GM18508 (cell line): ENCODE results near the gene SLC25A13.

Experiments used
- ATAC-seq: cut with Tn5 transposase; IDR thresholded peaks from one replicate; pipeline ENCODE4 v1.9.1; 2021; ENCODE audit warnings: moderate number of reproducible peaks; ENCODE audit not compliant: insufficient read depth, unreplicated experiment

The SLC25A13 gene

GRCh38 chr7:96246919-96247318 is 75.0 kb downstream of the SLC25A13 start:
- no peak for ATAC-seq

DNA sequence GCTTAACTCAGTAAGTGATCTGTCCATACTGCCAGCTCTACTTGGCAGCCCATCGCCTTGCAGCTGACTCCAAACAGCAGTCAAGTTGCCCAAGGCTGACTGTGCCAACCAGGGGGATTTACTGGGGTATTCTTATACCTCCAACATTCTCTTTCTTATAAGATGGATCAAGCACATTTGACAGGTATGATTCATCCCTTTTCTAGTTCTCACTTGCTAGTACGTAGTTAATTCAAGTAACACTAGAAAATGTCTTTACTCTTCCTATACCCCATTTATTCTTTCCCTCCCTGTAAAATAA is 77.0 kb downstream of the SLC25A13 start:
- no peak for ATAC-seq

DNA sequence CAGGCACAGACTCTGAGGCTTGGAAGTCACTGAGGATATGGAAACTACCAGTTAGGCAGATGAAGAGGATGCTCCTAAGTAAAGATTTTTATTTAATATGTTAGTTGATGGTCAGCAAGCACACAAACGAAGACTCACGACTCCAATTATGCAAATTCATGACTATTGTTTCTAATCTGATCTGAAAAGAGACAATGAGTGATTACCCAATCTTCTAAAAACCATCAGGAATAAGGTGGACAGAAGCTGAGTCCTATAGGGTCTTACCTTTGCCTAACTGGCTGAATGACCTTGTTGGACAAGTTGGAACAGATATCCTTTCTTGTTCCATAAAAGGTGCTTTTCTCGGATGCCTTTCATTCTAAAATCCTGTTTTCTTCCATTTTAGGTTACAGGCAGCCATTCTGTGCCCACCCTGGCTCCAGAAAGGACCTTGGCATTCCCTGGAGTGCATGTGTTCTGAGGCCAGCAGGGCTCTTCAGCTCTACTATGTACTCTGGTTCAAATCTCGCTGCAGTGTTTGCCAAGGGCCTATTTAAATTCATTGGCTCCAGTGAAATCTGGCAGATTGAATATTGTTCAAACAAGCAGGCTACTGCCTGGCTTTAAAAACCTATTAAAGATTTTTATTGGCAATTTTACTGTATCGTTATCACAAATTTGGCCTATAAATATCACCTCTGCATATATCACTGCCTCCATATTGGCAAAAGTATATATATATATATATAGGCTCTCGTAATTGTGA is 77.5 kb downstream of the SLC25A13 start:
- ATAC-seq: no peak

DNA sequence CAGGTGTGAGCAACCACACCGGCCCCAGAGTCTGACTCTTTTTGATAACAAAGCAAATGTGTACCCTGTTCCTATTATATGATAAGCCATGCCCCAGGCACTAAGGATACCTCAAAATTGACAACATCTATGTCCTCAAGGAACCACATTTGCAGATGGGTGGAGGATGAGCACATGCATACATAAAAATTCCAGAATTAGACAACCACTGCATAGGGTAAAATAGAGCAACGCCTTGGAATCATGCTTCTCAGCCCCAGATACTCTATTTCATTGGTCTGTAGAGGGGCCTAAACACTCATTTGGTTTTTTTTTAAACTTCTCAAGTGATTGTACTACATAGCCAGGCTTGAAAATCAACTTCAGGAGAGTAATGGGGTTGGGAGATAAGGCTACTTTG is 78.7 kb downstream of the SLC25A13 start:
- no peak for ATAC-seq

DNA sequence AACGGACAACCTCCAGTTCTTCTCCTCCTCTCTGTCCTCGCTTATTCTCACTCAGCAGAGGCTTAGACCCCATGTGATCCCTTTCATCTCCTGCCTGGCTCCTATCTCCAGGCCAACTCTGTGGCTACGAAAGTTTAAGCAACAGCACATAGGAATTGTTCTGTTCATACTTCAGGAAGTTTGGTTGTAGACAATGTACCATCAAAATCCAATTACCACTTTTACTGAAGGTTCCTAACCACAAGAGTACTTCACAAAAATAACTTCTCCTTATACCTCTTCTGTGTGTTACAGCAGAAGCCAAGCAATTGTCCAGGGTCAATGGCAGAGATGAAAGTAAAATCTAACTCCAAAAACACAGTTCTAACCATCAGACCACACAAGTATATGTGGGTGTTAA is 80.0 kb downstream of the SLC25A13 start:
- ATAC-seq: no peak

DNA sequence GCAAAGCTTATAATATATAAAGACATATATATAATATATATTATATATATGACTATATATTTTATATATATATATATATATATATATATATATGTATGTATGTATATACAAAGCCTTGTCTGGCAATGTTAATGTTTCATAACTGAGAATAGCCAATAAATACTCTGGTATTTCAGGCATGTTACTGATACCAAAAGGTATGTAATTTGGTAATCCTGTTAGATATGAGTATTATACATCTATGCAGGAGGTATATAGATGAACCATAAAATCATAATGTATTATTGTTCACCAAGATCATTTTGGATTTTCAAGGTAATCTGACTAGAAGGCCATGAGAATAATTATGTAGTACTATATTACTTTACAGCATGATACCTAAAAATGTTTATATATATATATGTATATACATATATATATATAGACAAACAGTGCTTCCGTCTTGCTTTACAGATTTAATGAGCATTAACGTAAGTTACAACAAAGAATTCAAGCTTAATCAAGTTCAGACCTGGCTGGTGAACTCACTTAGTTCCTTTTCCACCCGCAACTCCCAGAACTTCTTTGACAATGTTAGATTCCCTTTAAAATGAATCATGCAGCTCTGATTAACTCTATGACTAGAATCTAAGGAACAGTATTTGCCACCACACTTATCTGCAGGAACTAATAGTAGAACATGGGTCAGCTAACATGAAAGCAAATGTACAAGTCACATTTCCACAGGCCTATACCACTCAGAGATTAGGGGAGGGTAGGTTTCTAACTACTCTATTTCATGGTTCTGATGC is 82.7 kb downstream of the SLC25A13 start:
- ATAC-seq: no peak

GRCh38 chr7:96238474-96238873 is 83.4 kb downstream of the SLC25A13 start:
- no peak for ATAC-seq

DNA sequence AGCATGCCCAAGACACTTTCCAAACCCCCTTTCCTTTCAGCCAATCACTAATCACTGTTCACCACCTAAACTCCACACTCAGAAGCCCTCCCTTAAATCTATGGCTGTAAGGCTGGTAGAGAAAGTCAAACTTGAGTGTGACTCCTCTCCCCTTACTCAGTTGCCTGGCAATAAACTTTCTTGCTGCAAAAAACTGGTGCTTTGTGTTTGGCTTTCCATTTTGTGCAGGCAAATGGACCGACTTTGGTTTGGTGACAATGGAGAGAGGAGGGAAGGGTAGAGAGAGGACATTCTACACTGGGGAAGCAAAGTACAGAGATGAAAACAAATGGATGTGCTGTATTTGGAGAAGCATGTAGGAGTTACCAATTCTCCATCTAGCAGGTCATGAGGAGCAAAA is 84.9 kb downstream of the SLC25A13 start:
- no peak for ATAC-seq

DNA sequence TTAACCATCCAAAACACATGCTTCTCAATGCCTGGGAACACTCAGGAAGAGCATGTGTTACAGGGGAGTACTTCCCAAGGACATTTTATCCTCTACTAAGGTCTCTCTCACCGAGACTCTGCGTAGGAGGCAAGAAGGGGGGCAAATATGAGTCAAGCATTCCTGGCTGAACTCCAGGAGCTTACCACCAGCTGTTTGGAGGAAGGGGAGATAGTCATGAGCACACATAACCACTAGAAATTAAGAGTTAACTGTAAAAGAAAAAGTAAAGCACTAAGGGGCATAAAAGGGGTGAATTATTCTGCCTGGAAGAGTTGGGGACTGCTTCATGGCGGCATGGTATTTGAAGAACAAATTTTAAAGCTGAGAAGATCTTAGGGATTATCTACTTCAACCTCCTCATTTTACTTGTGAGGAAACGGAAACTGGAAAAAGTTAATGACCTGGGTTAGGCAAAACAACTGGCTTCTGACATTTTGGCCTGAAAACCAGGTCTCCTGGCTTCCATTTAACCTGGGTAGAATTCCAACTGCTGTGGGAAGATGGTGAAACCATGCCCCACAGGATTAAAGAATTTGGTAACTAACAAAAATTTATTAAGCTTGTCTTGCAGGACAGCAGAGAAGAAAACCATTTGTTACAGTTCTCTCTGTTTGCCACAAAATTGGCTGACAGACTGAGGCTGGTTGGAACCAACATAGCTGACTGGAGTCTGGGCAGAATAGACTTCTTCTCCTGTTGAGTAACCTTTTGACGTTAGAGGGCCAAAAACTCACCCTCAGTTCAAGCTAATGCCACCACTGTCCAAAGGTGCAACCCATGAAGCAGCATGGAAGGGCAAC is 85.5 kb downstream of the SLC25A13 start:
- ATAC-seq: no peak

- no peak for ATAC-seq
These were observed 86.6 kb downstream of the SLC25A13 start for GRCh38 chr7:96235281-96235680.

DNA sequence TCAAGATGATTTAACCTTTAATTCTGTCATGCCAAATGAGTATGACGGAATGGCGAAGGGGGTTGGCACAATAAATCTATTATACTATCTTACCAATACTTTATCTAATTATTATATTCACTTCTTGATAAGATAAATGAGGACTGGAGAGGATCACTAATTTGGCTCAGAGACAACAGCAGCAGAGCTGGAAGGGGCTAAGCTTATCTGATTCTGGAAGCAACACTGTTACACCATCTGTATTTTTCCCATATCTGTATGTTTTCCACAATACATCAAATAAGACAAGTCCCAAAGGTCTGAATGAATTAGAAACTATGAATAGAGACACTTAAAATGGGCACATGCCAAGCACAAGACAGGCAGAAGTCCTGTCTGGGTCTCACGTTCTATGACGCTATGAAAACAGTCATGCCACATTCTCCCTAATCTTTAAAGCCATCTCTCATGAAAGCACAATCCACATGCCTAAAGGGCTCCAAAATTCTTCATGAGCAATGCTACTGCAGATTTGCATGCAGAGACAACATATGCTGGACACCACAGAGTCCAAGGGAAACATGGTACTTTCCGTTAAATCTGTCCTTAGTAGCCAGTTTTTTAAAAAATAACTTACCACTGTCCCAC is 88.3 kb downstream of the SLC25A13 start:
- no peak for ATAC-seq

GRCh38 chr7:96233084-96233483 is 88.8 kb downstream of the SLC25A13 start:
- no peak for ATAC-seq

GRCh38 chr7:96228760-96229159 is 93.1 kb downstream of the SLC25A13 start:
- ATAC-seq: no peak

DNA sequence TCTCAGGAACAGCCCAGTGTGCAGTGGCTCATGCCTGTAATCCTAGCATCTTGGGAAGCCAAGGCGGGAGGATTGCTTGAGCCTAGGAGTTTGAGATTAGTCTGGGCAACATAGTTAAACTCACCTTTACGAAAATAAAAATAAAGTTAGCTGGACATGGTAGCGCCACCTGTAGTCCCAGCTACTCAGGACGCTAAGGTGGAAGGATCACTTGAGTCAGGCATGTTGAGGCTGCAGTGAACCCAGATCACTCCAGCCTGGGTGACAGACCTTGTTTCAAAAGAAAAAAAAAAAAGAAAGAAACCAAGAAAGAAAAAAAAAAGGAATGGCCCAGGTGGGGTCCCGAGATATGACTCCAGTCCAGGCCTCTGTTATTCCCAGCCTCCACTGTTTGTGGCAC is 96.6 kb downstream of the SLC25A13 start:
- ATAC-seq: no peak

DNA sequence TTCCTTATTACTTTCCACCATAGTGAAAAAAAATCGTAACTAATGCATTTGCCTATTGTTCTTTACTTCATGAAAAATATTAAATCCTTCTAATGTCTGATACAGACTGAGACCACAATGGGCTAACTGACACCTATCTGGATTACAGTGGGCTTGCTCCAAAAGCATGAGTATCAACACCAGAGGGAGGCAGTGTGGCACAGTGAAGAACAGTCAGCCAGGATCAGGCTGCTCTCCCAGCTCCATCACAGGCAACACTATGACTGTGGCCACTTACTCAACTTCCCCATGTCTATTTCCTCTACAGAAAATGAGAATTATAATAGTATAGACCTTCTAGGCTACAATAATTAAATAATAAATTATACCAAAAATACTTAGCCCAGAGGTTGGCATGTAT is 97.2 kb downstream of the SLC25A13 start:
- ATAC-seq: no peak

- ATAC-seq: no peak
These were observed 97.8 kb downstream of the SLC25A13 start for GRCh38 chr7:96224073-96224472.

DNA sequence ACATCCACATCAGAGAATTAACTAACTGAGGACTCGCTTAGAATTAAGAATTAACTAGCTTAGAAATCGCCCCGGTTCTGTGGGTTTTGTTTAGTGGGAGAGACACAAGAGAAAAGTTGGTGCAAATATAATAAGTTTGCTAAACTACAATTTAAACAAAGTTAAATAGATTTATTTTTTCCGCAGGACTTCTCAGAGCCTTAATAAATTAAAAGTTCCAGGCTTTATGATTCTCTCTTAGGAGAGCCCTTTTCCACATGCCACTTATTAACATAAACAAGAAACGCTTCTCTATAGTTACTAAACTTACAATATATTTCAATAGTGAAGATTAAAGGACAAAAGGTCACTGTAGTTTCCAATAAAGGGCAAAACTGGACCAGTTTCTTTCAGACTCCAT is 100.0 kb downstream of the SLC25A13 start:
- ATAC-seq: no peak

DNA sequence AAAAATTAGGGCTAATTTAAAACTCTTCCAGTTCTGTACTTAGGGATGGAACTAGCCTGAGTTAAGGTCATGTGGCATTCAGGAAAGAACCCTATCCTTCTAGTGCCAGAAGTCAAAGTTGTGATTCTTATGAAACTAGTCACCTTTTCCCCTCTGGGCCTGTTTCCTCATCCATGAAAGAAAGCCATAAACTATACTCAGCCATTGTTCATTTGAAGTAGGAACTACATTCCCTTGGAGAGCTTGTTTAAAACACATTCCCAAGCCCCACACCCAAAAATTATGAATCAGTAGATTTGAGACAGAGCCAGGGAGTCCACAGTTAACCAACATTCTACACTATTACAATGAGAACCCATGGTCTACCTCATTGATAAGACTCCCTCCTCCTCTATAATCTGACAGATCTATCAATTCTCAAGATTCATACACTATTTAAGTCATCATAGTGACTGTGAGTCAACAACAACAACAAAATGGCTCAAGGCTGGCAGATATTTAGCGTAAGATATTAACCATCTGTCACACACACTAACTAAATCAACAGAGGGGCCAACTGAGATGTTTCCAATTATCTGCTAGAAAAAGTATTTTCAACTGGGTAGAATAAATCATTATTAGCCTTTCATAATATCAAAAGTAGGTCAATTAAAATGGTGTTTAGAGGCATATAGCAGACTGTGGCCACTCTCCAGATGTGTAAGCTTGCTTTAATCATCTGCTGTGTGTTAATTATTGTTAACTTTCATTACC is 102.3 kb downstream of the SLC25A13 start:
- no peak for ATAC-seq

DNA sequence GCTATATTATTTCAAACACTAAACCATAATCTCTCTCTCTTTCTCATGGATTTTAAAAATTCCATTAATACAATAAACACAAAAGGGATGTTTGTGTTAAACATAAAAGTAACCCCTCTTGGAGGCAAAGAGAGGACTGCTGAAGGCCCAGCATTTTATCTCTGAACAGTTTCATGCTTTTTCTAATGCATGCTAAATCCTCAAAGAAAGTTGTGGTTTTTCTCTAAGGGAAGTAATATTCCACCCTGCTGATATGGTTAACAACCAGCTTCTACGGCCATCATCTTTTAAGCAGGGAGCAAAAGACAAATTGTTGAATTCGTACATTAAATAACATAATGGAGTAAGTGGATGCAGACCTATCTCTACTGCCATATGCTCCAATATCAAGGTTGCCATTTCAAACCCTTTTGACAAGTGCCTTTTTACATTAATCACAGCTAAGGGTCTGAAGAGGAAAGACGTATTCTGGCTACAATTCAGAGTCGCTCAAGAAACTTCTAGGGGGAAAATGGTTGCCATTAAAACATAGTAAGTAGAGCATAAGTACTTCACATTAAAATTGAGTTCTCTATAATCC is 103.1 kb downstream of the SLC25A13 start:
- no peak for ATAC-seq

DNA sequence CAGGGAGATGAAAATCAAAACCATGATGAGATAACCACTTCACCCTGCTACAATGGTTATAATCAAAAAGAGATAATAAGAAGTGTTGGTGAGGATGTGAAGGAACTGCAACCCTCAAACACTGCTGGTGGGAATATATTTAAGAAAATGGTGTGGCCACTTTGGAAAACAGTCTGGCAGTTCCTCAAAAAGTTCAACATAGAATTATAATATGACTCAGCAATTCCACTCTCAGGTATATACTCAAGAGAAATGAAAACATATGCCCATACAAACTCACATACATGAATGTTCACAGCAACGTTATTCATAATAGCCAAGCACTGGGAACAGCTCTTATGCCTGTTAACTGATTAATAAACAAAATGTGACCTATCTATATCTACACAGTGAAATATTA is 104.8 kb downstream of the SLC25A13 start:
- ATAC-seq: no peak
